Adrenal gland (tissue), 12 donors: ENCODE results near the gene CHST8. TPM values are rescaled to one million over a fixed set of nuclear protein-coding genes. Genes with fewer than 3 reads are reported as not detected.

Source experiments
- DNase-seq, 7 donors: peaks; one replicate each; pipeline ENCODE4 v3.0.0-alpha.2; 2019 to 2020
- H3K27ac ChIP-seq, 5 donors: fragments of 200-600 bp; sonication (generic) in 4 of 5; 1 replicate in 3 of 5; 2 replicates in 2 of 5; pipeline versions ENCODE4 v1.5.1 to v1.8.0; 2016 to 2020; ENCODE audit warnings: mild to moderate bottlenecking in 1 of 5
- H3K27me3 ChIP-seq: fragments of 200-600 bp; 2 replicates; pipeline ENCODE4 v1.8.0; 2021
- H3K36me3 ChIP-seq, 2 donors: fragments of 200-600 bp; replicated peaks in 1 of 2; 1 replicate in 1 of 2; 2 replicates in 1 of 2; pipeline versions ENCODE4 v1.5.1 to v1.8.0; 2018 to 2022
- H3K4me1 ChIP-seq, 2 donors: fragments of 200-600 bp; replicated peaks in 1 of 2; 1 replicate in 1 of 2; 2 replicates in 1 of 2; pipeline versions ENCODE4 v1.5.1 to v1.8.0; 2018 to 2021
- H3K4me3 ChIP-seq, 4 donors: fragments of 200-600 bp; sonication (generic) in 3 of 4; one replicate each; pipeline ENCODE4 v1.5.1; 2016 to 2018
- H3K9me3 ChIP-seq, 3 donors: fragments of 200-600 bp; sonication (generic) in 1 of 3; replicated peaks in 1 of 3; 1 replicate in 2 of 3; 2 replicates in 1 of 3; pipeline versions ENCODE4 v1.5.1 to v1.8.0; 2016 to 2021
- CTCF ChIP-seq, 6 experiments: fragments of 450-650 bp in 4 of 6; fragments of 200-600 bp in 2 of 6; sonication (generic) in 1 of 6; IDR thresholded peaks; 1 replicate in 5 of 6; 2 replicates in 1 of 6; pipeline versions ENCODE4 v1.5.1 to v1.8.0; 2016 to 2021; ENCODE audit warnings: antibody characterized with exemption in 6 of 6, mild to moderate bottlenecking in 2 of 6, moderate library complexity in 1 of 6
- POLR2A ChIP-seq, 2 donors: fragments of 450-650 bp; IDR thresholded peaks; one replicate each; pipeline ENCODE4 v1.6.1; 2017; ENCODE audit warnings: antibody characterized with exemption in 2 of 2, mild to moderate bottlenecking in 2 of 2, moderate library complexity in 1 of 2
- WGBS, 4 donors: extraction: QIAGEN DNeasy Blood & Tissue Kit in 2 of 4; methylation state at CpG; one replicate each; pipeline versions ENCODE4 v1.1.5 to v1.1.7; 2013 to 2017; 5-methylcytosine and 5-hydroxymethylcytosine counted together
- intact Hi-C, 2 donors: fragments of 100-400 bp; cut with DNase I; formaldehyde crosslinking; loops; one replicate each; pipeline versions ENCODE4 v1.14.1 to v1.15.0; 2022 to 2023
- polyA plus RNA-seq, 3 donors: library from polyadenylated mRNA; stranded (reverse); fragments of 200-250 nt in 2 of 3; fragments of 350-450 nt in 1 of 3; fragmentation: Illumina TruSeq in 1 of 3; extraction: RNeasy Lipid Tissue Mini Kit (QIAGEN cat#74804) in 1 of 3; gene quantifications; one replicate each; pipeline ENCODE4 v1.2.3, GENCODE V29; 2013 to 2014
- total RNA-seq, 9 donors: library from RNA; depleted of rRNA in 4 of 9; stranded (reverse); fragments of >200 nt in 4 of 9; fragments of 120-200 nt in 1 of 9; fragmentation: NEBNext Ultra II Directional in 1 of 9; extraction: Animal tissue kit (Norgen Biotek cat#: 25700) in 1 of 9; gene quantifications; one replicate each; pipeline versions ENCODE4 v1.1.0 to v1.2.4, GENCODE V29; 2013 to 2023
- donor health status: healthy with polysubstance abuse.
- donor health status: Bipolar disorder and iron deficiency.
- donor health status: DM: yes; HTN: yes; CAD: no.
- donor health status: DM: no; HTN: no; CAD: no.
- donor health status: DM: no; HTN: no; CAD: no.
- donor health status: DM: yes; HTN: yes; CAD: no.

CHST8 gene
- total and polyA plus RNA-seq, 12 donors = 0.06 to 1.9 (median 0.61) TPM; not detected in 4

- Histone ChIP-seq H3K27me3 (no peaks in the 10 kb centered on the region), H3K36me3 (no peaks in the 10 kb centered on the region), H3K4me1 (no peaks in the 10 kb centered on the region), H3K4me3 (no peak overlapping the region), H3K9me3 (no peaks in the 10 kb centered on the region), H3K27ac (no peak overlapping the region)
- 27 to 39% (median 32%) methylated on average over 13 to 14 of the region's 14 CpGs for WGBS, 4 donors
- intact Hi-C loops = no loop called here
- no peak for DNase-seq
- no peak for TF ChIP-seq CTCF (IDR thresholded peaks at IDR 0.05)
- TF ChIP-seq POLR2A (IDR thresholded peaks at IDR 0.05) = no peak
These were observed 17.4 kb downstream of the CHST8 start for GRCh38 chr19:33639035-33639681.

- intact Hi-C loops = no loop called here
- Histone ChIP-seq H3K4me3 (no peak overlapping the region), H3K4me1 (no peaks in the 10 kb centered on the region), H3K9me3 (no peaks in the 10 kb centered on the region), H3K27me3 (no peaks in the 10 kb centered on the region), H3K27ac (no peak overlapping the region), H3K36me3 (no peaks in the 10 kb centered on the region)
- no peak for TF ChIP-seq POLR2A (IDR thresholded peaks at IDR 0.05)
- no peak for TF ChIP-seq CTCF (IDR thresholded peaks at IDR 0.05)
- no peak for DNase-seq
- WGBS, 4 donors = 65 to 76% (median 69%) methylated on average over 6 to 9 of the region's 9 CpGs
These were observed 19.0 kb downstream of the CHST8 start for GRCh38 chr19:33640773-33641172.

GRCh38 chr19:33641261-33641660 is 19.5 kb downstream of the CHST8 start:
- H3K4me1 ChIP-seq = no peaks in the 10 kb centered on the region
- 79 to 90% (median 83%) methylated on average over 2 to 5 of the region's 5 CpGs for WGBS, 4 donors

GRCh38 chr19:33641956-33642498 is 20.3 kb downstream of the CHST8 start:
- WGBS, 4 donors = 72 to 80% (median 76%) methylated on average over 5 to 7 of the region's 7 CpGs
- H3K27ac ChIP-seq = no peak overlapping the region
- no peaks in the 10 kb centered on the region for H3K36me3 ChIP-seq
- no peak overlapping the region for H3K4me3 ChIP-seq
- H3K9me3 ChIP-seq = no peaks in the 10 kb centered on the region
- DNase-seq = no peak
- H3K4me1 ChIP-seq = no peaks in the 10 kb centered on the region
- intact Hi-C loops = no loop called here
- H3K27me3 ChIP-seq = no peaks in the 10 kb centered on the region
- TF ChIP-seq CTCF (IDR thresholded peaks at IDR 0.05) = no peak
- no peak for TF ChIP-seq POLR2A (IDR thresholded peaks at IDR 0.05)

More at GRCh38 chr19:33641261-33641660, 19.5 kb downstream of the CHST8 start:
- no peak for TF ChIP-seq CTCF (IDR thresholded peaks at IDR 0.05)
- no peak for DNase-seq
- no peaks in the 10 kb centered on the region for H3K27me3 ChIP-seq
- H3K27ac ChIP-seq = no peak overlapping the region
- H3K9me3 ChIP-seq = no peaks in the 10 kb centered on the region
- H3K36me3 ChIP-seq = no peaks in the 10 kb centered on the region
- intact Hi-C loops = no loop called here
- no peak overlapping the region for H3K4me3 ChIP-seq
